Erythroblast (primary cell): ENCODE results near the gene FSTL4.

Experiments used
- GATA1 ChIP-seq: IDR thresholded peaks from 2 replicates; pipeline ENCODE4 v1.6.1; 2011; ENCODE audit warnings: low read depth, mild to moderate bottlenecking, control low read depth, low read length, moderate library complexity
- POLR2A ChIP-seq: IDR thresholded peaks from 2 replicates; pipeline ENCODE4 v1.6.1; 2011; ENCODE audit warnings: mild to moderate bottlenecking, low read length

DNA sequence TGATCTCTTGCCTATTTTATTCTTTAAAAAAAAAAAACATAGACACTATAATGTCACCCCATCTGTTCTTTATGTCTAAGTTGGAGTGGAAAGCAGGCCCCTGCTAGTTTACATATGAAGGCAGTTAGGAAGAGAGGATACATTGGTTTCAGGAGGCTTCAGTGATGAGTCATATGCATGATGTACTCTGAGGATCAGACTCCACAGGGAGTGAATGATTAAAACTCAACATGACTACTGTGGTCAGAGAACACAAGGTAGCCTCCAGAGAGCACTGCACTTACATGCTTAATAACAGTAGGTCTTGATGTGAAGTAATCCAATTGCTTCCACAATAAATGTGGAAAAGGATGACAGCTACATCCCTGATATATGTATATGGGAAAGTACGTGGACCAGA is 22.7 kb upstream of the FSTL4 start:
- TF ChIP-seq POLR2A: no peak
- no peak for TF ChIP-seq GATA1
